Activated effector memory CD4-positive, alpha-beta T cell treated with anti-CD3 and anti-CD28 coated beads, Interleukin-2, amount 50 U/mL, for 16 hours (primary cell): ENCODE measurements around the gene IDI2.

Experiments
- DNase-seq: peaks from one replicate; pipeline ENCODE4 v3.0.0-alpha.2; 2020

The IDI2 gene

GRCh38 chr10:976316-976715 is 49.3 kb downstream of the IDI2 start:
- peak; percentile 19 for DNase-seq

GRCh38 chr10:974785-975074 is 50.9 kb downstream of the IDI2 start:
- peak; percentile 3 for DNase-seq

- DNase-seq = peak; percentile 34
Measured at GRCh38 chr10:974038-974784, 51.4 kb downstream of the IDI2 start.

GRCh38 chr10:972763-973162 is 52.9 kb downstream of the IDI2 start:
- DNase-seq = peak; percentile 24

- peak; percentile 16 for DNase-seq
Measured at GRCh38 chr10:971613-972012, 54.0 kb downstream of the IDI2 start.

- no peak for DNase-seq
Measured at GRCh38 chr10:971150-971542, 54.5 kb downstream of the IDI2 start.

GRCh38 chr10:970311-971149 is 55.1 kb downstream of the IDI2 start:
- peak; percentile 19 for DNase-seq

GRCh38 chr10:969473-970150 is 56.0 kb downstream of the IDI2 start:
- DNase-seq = peak; percentile 49
